HG03460 (cell line): ENCODE results near the gene ADAD2.

Experiments
- ATAC-seq: cut with Tn5 transposase; IDR thresholded peaks from one replicate; pipeline ENCODE4 v1.9.1; 2021; ENCODE audit not compliant: unreplicated experiment

Gene ADAD2

DNA sequence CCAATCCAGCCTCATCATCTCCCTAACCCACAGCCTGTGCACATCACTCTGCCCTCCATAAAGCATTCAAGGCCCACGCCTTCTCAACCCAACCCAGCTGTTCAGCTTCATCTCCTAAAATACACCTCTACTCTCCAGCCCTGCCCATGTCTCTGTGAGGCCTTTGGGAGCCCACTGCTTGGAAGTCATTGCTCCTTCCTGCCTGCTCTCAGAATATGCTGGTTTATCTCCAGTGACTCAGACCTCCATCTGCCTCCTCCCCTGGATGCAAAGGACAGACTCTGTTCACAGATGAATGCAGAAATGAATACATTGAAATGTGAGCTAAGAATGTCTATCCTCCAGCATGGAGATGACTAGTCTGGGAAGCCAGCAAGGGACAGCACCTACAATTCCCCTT lies 29.9 kb downstream of the ADAD2 start:
- no peak for ATAC-seq

DNA sequence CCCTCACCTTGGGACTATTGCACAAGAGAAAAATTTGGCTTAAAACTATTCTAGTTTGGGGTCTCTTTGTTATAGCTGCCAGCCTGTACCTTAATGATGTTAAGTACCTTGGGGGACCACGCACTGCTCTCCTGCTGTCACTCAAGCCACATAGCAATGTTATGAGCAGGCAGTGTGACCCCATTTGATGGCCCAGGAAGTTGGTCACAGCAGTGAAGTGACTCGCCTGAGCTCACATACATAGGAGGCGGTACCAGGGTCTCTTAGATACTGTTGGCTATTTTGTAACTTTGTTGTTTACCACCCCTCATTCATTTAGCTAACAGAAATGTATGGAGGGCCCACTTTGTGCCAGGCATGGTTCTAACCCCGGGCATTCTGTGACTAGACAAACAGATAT lies 32.5 kb downstream of the ADAD2 start:
- no peak for ATAC-seq

- no peak for ATAC-seq
Observed at GRCh38 chr16:84224554-84224953, 33.6 kb downstream of the ADAD2 start.

DNA sequence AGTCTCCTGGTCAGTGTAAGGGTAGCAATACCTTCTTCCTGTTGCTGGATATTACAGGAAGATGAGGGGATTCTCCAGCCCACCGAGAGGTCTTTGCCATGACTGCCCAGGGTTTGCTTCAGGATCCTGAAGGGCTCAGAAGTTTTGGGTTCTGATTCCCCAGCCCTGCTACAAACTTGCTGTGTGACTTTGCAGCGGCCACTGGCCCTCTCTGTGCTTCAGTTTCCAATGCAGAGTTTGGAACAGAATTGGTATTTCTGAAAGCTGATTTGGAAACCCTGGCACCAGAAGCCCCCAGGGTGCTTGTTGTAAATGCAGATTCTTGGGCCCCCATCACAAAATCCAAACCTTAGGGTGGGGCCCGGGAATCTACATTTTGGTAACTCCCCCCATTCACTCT lies 34.2 kb downstream of the ADAD2 start:
- no peak for ATAC-seq

- ATAC-seq, result no peak
Observed at GRCh38 chr16:84225571-84225970, 34.6 kb downstream of the ADAD2 start.

GRCh38 chr16:84226026-84226425 lies 35.1 kb downstream of the ADAD2 start:
- ATAC-seq, result no peak

DNA sequence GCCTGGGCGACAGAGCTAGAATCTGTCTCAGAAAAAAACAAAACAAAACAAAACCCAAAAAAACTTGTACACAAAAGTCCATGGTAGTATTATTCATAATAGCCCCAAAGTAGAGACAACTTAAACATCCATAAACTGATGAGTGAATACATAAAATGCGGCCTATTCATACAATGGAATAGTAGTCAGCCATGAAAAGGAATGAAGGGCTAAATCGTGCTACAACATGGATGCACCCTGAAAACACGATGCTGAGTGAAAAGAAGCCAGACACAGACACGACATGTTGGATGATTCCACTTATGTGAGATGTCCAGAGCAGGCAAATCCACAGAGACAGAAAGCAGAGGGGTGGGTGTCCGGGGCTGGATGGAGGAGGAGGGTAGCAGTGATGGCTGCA lies 36.6 kb downstream of the ADAD2 start:
- no peak for ATAC-seq

DNA sequence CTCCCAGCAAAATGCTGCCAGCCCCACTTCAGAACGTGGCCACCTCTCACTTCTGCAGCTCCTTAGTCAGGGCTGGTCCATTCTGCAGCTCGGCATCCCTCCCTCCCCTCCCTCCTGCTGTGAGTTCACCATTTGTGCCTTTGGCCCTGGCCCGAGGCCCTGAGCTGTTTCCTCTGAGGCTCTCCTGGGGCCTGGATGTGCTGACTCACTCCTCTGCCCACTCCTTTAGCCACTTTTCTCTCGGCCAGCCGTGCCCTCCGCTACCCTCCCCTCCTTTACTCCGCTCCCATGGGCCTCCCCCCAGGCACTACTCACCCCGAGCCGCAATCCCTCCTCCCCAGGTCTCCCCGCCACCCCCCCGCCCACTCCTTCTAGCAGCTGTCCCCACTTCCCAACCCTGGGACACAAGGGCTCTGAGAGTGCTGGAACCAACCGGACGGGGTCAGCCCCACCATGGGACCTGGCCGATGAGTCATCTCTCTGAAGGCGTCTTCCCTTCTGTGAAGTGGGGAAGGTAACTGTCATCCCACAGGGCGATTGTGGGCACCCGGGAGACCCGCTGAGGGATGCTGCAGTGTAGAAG lies 37.4 kb downstream of the ADAD2 start:
- ATAC-seq, result no peak

DNA sequence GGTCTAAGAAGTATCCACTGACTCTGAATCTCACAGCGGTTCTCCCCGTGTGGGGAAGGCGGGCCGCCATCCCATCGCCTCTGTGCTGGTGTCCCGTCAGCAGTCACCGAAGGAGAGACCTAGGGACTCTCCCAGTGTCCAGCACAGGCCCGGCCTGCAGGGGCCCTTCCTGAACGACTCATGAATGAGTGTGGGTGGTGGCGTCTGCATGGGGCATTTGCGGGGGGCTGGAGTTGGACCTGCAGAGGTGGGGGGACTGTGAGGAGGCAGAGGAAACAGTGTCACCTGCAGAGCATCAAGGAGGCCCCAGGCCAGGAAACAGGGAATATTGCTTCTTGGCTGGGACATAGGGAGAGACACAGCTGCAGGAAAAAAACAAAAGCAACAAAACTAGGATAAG lies 38.5 kb downstream of the ADAD2 start:
- no peak for ATAC-seq

DNA sequence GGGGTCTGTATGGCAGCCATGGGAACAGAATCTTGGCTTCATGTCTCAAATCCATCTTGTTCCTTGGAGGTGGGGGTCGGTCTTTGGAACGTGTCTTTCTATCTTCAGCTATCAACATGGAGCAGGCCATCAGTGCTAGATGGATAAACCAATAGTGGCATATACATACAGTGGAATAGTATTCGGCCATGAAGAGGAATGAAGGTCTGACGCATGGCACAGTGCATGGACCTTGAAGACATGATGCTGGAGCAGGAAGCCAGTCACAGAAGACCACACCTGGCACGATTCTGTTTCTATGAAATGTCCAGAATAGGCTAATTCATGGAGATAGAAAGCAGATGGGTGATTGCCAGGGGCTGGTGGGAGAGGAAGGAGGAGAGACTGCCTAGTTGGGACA lies 41.1 kb downstream of the ADAD2 start:
- no peak for ATAC-seq

DNA sequence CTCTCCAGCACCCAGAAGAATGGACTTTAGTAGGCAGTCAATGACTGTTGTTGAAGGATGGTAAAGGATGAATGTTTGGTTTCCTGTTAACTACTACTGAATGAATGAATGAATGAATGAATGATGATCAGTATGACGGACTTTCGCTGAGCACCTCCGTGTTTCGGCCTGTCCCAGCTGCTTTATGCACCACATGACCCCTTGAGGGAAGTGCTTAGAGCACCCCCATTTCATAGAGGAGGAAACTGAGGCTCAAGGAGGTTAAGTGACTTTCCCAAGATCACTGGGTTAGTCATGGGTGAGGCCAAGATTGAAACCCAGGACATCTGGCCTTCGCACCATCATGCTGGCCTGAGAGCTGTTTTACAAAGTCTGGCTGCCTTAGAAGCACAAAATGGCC lies 42.0 kb downstream of the ADAD2 start:
- ATAC-seq, result no peak

- no peak for ATAC-seq
Observed at GRCh38 chr16:84233748-84234147, 42.8 kb downstream of the ADAD2 start.

- ATAC-seq, result no peak
Observed at GRCh38 chr16:84234321-84235241, 43.6 kb downstream of the ADAD2 start.

GRCh38 chr16:84236671-84237070 lies 45.7 kb downstream of the ADAD2 start:
- no peak for ATAC-seq

DNA sequence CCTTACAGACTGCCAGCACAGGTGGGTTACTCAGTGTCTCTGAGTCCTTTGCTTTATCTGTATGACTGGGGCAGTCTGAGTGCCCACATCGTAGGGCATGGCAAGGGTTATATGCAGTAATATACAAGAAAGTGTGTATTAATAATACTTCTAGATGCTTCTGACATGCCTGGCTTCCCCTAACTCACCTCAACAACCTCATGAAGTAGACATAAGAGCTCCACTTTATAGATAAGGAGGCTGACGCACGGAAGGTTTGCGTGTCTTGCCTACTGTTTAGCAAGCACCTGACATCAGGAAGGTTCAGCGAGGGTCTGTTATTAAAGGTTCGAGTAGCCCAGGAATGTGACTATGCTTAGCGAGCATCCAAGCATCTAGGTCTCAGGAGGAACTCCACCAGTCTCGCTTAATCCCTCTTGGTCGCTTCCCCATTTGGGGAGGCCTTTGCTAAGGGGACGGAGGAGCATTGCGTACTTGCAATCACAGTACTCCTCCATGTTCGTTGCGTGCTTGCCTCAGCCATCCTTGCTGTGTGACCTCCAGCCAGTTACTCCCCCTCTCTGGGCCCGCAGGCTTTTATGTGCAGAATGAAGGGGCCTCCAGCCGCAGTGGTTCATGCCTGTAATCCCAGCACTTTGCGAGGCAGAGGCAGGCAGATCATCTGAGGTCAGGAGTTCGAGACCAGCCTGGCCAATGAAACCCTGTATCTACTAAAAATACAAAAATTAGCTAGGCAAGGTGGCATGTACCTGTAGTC lies 47.2 kb downstream of the ADAD2 start:
- ATAC-seq, result no peak

DNA sequence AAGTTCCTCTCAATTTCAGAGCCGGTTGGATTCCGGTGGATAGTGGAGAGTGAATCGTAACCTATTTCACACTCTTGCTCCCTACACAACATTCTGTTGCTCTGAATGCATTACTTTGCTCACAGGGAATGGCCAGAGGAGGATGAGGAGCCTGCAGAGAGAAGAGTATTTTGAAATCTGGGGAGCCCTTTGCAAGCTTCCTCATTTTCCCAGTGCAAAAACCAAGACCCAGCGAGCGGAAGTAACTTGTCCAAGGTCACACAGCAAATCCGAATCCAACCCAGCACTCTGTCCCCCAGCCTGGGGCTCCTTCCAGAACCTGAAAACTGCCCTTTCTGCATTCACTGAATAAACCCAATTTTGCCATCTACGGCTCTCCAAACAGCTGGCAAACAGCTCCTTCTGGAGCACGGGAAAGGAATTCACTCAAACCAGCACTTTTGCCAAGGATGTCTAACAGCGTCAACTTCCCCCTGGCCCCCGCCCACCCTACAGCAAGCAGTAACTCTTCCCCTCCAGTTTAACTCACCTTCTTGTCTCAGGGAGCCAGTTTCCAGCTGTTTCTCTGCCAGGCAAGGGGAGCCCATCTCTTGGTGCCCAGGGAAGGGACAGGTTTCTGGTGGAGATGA lies 48.3 kb downstream of the ADAD2 start:
- ATAC-seq, result no peak

- no peak for ATAC-seq
Observed at GRCh38 chr16:84239909-84240308, 49.0 kb downstream of the ADAD2 start, which contains the start of gene KCNG4. Gene KCNG4 (minus strand): TSS chr16:84240012. CDS start chr16:84237485, 2,527 bp downstream.

- no peak for ATAC-seq
Observed at GRCh38 chr16:84240455-84240854, 49.5 kb downstream of the ADAD2 start.

DNA sequence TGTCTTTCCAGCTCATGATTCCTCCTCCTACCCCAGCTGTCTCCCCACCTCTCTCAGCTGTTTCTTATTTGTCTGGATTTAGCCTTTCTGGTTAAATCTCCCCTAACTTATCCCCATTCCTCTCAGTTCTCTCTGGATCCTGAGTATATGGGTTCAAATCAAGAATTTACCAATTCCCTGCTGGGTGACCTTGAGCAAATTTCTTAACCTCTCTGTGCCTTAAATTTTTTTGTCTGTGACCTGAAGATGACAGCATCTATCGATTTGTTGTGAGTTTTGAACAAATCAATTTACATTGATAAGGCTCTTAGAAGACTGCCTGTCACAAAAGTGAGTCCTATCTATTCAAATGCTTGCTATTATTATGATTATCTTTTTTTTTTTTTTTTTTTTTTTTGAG lies 50.8 kb downstream of the ADAD2 start:
- ATAC-seq, result no peak

GRCh38 chr16:84242839-84243238 lies 51.9 kb downstream of the ADAD2 start:
- ATAC-seq, result no peak

GRCh38 chr16:84243732-84244131 lies 52.8 kb downstream of the ADAD2 start:
- ATAC-seq, result no peak
